Measurements from ENCODE around the gene ACSM6. TPM values are rescaled to one million over a fixed set of nuclear protein-coding genes. Genes with fewer than 3 reads are reported as not detected.
"Not testable (repeated sequence)": the region's sequence is repeated elsewhere in the genome, so short reads cannot be mapped to it uniquely, and the experiment has no call there.

Gene ACSM6, protein sequence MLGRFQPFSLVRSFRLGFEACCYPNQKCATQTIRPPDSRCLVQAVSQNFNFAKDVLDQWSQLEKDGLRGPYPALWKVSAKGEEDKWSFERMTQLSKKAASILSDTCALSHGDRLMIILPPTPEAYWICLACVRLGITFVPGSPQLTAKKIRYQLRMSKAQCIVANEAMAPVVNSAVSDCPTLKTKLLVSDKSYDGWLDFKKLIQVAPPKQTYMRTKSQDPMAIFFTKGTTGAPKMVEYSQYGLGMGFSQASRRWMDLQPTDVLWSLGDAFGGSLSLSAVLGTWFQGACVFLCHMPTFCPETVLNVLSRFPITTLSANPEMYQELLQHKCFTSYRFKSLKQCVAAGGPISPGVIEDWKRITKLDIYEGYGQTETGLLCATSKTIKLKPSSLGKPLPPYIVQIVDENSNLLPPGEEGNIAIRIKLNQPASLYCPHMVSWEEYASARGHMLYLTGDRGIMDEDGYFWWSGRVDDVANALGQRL
- total RNA-seq (2014; rRNA removed; shearing (Covaris generic)): not detected in 2 replicates

DNA sequence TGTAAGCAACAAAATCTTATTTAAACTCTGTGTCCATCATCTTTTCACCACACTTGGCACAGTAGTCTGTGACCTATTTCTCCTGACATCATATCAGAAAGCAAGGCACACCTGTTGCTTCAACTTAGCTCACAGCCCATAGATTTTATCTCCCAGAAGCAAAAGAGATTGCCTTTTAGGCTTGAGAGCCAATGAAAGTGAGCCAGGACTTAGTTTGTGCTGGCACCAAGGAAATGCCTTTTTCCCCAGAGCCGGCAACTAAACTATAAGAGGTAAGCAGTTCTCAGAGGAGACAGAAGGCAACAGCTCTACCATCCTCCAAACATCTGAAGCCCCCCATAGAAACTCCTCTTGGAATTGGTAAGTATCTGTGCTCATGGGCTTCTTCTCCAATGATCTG, at the start of gene ACSM6:
ACSM6 (plus strand) TSS at position 295 of the 400 bp plus-strand sequence. CDS start 248 bp downstream, outside the sequence.
- no peak for DNase-seq (ENCODE audit: low spot score)

DNA sequence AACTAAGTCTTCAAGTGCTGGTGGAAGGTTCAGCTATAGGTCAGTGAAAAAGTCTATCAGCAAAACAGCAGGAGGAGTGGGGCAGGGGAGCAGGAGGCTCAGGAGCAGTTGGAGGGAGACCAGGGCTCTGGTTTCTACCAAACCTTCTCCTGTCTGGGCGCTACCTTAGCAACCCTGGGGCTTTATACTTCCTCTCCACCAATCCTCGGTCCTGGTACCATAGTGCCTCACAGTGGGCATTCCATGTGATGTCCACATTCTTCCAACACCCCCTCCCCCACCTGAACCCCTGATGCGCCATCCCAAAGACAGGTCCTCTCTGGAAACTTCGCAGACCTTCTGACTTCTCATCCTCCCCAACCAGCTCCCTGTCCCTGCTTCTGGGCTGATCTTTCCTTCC, 25.3 kb upstream of the ACSM6 start:
- no peak for DNase-seq (ENCODE audit: low spot score)

DNA sequence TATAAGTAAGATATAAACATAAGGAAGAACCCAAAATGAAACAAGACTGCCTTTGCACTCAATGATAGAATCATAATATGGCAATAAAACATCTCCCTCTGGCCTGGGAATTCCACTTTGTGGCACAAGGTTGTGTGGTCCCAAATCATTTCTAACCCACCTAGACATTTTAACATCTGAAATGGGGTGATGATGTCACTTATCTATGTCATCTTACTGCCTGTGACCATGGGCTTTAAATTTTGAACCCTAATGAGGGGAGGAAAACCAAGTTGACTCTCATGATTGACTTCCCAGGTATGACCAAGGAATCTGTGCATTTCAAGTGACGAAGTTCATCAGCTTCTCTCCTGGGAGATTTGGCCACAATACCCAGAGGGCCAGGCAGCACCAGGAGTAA, 24.5 kb upstream of the ACSM6 start:
- DNase-seq (ENCODE audit: low spot score): no peak

DNA sequence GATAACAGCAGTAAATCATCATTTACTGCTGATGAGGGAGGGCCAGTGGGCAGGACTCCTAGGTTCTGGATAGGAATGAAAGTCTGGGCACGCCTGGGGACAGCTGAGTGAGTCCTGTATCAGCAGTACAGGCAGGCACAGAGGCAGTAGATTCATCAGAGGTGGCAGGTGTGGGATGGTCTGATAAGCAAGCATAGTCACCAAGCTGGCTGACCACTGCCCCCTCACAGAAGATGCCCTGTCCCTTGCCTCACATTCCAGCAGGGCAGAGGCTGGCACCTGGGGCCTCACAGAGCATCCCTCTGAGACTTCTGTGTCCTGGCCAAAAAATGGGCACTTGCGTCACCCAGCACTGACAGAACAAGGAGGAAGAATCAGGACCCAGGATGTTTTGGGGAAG, 23.2 kb upstream of the ACSM6 start:
- no peak for DNase-seq (ENCODE audit: low spot score)

DNA sequence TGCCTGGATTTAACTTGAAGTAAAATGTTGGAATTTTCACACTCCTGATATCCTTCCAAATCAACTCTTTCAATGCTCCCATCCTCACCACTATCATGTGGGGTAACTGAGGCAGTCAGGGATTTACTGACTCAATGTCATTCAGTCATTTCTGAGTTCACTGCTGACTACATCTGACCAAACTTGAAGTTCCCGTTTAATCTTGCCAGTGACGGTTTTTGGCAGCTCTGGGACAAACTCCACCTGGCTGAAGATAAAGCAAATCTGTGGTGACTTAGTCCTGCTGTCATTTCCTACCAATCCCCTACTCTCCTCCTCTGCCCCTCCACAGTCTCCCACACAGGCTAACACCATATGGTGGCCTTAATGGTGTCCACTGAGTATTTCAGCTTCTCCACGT, 22.7 kb upstream of the ACSM6 start:
- DNase-seq (ENCODE audit: low spot score): no peak

DNA sequence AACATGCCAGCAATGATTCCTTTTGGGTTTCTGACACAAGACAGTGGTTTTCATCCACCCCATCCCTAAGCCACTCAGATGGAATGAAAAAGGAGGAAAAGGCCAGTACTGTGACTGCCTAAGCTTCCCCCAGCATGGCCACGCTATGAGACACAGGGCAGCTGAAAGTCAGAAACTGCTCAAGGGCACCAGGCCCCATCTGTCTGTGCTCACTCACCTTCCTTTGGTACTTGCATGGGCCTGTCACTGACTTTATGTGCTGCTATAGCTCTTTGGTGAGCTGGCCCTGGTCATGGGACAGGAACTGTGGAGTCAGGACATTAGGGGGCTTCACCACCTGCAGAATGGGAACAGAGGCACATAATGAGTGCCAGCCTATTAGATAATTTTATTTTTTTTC, 21.2 kb upstream of the ACSM6 start:
- no peak for DNase-seq (ENCODE audit: low spot score)

DNA sequence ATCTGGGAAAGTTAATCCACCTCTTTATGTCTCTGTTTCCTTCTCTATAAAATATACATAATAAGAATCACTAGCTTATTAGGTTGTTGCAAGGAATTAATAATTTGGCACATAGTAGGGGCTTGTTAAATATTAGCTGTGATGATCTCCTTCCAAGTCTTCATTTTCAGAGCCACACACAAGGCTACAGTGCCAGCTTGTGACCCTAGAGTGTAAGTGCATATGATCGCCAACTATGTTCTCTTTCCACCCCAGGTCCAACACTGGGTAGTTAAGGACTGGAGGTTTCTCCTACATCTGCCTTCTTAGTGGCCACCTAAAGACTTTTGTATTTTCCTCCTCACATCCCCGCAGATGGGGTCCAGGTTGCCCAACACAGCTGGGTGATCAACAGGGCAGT, 17.9 kb upstream of the ACSM6 start:
- no peak for DNase-seq (ENCODE audit: low spot score)

DNA sequence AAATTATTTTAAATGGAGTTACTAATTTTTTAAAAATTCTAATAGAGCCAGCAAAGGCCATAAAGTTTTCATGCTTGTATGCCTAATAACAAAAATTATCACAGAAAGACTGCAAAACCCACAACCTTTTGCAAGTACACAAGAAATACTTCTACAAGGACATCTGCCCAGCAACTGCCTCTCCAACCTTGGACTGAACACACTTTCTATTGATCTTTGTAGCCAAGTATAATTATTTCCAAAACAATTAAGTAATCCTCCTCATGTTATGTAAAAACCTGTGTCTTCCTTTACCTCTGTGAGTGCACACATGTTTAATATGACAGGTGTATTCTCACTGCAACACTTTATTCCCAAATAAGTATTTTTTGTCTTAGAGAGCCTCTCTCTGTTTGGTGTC, 16.6 kb upstream of the ACSM6 start:
- no peak for DNase-seq (ENCODE audit: low spot score)

DNA sequence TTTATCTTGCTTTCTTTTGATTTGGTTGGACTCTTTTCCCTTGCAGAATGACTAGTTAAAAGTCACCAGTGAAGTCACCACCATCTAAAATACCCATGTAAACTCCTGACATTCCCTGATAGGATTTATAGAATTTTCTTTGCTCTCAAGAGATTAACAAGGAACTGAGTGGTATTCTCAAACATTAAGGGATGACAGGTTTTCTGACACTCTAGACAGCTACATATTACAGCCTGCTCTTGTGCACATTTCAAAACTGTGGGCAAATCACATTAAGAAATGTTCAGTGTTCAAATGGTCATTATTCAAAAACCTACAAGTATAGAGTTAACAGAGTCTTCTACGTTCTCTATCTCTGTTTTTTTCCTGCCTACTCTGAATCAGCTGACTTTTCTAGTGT, 15.8 kb upstream of the ACSM6 start:
- no peak for DNase-seq (ENCODE audit: low spot score)

DNA sequence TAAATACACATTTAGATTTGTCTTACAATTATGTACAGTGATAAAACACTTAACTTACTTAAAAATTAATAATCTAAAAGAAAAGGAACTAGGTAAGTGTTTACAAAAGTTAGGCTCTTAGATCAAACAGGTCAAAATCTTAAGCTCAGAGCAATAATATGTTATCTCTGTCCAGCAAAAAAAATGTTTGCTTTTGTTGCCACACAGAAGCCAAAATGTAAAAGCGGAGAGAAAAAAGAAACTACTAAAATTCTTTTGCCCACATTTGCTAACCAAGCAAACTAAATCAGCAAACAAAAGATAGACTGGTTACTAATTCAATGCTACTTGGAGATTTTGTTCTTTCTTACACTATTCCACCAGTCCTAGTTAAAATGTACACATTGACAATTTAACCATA, 15.2 kb upstream of the ACSM6 start:
- DNase-seq (ENCODE audit: low spot score): no peak

DNA sequence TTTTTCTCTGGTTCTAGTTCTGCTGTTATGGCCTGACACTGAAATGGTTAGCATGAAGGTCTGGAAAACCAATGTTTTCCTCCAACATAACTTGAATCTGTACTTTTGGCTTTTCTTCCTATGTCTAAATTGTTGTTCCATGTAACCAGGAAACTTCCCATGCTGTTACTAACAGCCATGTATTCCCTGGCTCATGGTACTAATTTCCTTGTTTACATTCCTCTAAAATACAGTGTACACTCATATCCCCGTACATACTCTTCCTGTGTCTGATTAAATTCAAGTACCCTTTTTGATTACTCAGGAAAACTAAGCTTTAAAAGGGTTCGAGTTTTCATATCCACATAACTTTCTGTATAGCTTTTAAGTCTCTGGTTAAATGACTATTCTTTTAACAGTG, 12.3 kb upstream of the ACSM6 start:
- DNase-seq (ENCODE audit: low spot score): no peak

DNA sequence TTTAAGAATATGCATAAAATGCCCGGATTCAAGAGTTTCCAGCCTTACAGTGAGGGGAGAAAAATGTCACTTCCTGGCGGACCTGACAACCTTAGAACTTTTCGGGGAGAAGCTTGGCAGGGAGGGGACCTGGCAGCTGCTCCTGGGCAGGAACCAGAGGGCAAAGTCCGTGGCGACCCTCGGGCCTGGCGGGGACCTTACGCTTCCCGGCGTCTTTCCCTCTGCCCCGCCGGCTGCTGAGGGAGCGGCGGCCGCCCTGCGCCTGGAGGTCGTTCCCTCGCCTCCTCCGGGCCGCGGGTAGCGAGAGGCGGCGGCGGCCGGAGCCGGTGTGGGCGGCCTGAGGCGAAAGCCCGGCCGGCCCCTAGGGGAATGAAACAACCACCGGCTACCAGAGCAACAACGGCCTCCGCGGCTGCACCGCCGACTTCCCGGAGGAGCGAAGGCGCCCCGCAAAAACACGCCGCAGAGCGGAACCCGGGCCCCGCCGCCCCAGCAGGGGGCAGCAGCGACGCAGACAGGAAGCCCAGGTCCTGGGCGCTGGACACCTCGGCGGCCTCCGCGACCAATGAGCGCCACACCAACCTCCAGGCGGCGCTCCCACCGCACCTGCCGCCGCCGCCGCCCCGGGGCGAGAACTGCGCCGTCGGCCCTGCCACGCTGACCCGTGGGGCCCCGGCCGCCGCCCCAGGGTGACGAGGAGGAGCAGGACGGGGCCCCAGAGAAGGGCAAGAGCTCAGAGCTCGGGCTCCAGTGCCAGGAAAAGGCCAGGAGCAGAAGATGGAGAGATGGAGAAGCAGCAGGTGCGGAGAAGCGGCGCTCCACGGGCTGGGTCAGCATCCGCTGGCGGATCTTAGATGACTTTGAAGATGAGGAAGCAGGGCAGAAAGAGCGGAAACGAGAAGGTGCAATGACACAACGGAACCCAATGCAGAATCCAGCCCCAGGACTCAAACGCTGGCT, 10.5 kb upstream of the ACSM6 start:
- peak; percentile 72 for DNase-seq (ENCODE audit: low spot score)

DNA sequence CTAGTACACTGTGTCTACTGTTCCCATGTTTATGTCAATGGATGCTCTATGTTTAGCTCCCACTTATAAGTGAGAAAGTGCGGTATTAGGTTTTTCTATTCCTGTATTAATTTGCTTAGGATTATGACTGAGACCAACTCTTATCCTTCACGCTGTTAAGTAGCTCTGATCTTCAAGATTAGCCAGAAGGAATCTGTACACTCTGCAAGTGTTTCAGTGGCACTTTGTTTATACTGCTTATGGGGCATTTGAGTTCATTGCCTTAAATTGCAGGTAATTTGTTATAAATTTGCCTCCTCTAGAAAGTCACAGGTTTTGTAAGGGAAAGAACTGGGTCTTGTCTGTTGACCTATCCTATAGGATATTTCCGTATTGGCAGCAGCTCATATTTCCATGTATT, 6.4 kb upstream of the ACSM6 start:
- DNase-seq (ENCODE audit: low spot score): no peak

DNA sequence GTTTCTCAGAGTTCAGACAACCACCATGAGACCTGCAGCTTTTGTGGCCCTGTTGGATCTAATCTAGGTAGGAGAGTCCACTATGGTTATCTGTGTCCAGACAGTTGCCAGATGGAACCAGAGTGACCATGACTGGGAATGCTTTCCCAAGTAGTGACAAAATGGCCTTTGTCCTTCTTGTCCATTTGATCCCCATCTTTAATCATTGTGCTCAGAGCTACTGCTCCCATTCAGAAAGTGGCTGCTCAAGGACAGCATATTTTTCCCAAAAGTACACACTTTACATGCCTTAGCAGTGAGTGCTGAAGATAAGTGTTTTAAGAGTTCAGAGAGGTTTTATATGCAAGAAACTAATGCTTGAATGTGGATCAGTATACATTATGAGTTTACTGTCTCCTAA, 5.4 kb upstream of the ACSM6 start:
- no peak for DNase-seq (ENCODE audit: low spot score)

DNA sequence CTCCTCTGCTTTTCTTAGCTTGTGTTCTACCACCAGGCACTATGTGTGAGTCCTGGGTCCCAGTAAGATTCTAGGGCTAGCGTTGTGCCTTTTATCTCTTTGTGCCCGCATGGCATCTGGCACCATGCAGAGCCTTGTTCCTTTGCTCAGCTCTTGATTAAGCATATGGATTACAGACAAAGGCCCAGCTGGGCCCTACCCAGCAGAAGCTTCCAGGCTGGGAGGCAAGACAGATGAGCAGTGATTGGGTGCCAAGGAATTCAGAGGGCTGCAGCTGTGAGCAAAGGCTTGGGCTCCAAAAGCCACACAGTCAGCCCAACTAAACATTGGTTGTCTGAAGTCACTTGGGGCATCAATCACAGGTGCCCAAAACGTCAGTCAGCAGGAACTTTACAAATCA, 2.0 kb downstream of the ACSM6 start:
- DNase-seq (ENCODE audit: low spot score): no peak

DNA sequence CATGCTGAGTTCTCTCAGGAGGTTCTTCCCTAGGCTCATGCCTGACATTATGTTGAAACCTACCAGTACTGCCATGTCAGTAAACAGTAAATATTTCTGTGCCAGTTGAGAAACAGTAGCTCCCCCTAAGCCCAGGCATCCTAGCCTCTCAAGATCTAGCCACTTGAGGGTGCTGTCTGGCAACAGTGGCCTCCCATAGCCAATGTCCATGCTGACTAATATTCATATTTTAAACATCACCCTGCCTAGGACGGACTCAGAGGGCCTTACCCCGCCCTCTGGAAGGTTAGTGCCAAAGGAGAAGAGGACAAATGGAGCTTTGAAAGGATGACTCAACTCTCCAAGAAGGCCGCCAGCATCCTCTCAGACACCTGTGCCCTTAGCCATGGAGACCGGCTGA, 7.7 kb downstream of the ACSM6 start:
- DNase-seq (ENCODE audit: low spot score): peak; percentile 36

DNA sequence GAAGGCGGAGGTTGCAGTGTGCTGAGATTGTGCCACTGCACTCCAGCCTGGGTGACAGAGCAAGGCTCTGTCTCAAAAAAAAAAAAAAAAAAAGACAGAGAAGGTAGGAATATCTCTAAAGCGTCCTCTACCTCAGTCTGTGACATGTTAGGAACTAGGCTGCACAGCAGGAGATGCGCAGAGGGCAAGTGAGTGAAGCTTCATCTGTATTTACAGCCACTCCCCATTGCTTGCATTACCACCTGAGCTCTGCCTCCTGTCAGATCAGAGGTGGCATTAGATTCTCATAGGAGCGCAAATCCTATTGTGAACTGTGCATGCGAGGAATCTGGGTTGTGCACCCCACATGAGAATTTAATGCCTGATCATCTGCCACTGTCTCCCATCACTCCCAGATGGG, 8.8 kb downstream of the ACSM6 start:
- not testable (repeated sequence) for DNase-seq (ENCODE audit: low spot score)

DNA sequence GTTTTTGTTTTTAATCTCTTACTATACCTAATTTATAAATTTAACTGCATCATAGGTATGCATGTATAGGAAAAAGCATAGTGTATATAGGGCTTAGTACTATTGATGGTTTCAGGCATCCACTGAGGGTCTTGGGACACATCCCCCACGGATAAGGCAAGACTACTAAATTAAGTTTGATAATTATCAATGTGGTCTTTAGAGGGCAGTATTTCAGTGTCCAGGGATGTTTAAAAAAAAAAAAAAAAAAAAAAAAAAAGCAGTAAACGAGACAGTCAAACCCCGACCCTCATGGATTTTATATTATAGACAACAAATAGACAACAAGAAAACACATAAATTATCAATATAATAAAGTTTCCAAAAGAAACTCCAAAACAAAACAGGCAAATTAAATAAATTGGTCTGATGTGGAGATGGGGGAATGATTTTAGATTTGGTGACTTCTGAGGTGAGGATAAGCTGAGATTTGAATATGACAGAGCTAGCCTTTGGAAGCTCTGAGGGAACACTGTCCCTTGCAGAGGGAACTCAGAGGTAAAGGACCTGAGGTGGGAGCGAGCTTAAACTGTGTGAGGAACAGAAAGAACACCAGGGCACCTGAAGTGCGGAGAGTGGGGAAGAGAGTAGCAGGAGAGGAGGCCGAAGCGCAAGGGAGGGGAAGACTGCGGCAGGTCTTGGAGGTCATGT, 14.8 kb downstream of the ACSM6 start:
- no peak for DNase-seq (ENCODE audit: low spot score)

DNA sequence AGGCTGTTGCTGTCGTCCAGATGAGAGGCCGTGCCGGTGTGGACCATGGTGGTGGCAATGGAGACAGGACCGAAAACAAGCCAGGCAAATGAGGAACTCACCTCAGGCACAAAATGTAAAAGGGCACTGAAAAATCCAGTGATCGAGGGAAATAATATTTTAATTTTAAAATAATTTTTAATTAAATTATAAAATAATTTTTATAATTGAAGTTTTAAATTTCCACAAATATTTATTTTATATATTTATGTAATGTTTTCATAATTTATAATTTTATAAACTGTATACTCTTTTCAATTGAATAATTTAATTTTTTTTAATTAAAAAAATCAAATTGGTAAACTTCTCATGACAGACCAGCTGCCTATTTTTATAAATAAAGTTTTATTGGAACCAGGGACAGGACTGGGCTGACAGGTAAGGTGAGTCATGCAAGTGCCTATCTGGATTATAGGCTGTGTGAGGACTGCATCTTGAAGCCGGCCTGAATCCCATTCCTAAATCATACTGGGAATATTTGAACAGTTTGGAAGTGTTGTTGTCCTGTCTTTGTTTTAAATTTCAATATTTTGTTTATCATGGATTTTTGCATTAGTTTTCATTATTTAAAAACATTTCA, 15.6 kb downstream of the ACSM6 start:
- DNase-seq (ENCODE audit: low spot score): no peak

DNA sequence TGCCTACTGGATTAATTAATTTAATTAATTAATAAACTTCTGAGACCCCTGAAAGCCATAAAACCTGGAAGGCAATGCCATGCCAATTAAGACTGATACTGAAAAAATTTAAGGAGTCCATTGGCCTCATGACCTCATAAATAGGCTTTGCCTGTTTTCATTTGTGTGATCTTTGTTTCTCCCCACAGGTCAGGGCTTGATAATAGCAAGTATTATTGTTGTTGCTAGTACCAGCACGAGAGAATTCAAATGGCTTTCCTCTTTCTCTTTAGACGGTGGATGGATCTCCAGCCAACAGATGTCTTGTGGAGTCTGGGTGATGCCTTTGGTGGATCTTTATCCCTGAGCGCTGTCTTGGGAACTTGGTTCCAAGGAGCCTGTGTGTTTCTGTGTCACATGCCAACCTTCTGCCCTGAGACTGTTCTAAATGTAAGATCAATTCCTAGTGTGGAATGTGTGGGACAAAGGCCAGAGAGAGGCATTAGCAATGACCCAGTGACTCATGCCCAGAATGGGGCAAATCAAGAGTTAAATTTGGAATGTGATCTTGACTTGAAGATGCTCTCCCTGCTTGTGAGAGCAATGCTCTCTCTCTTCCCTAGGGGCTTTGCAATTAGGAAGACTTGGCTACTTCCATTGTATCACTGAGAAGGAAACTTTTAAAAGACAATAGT, 17.7 kb downstream of the ACSM6 start:
- no peak for DNase-seq (ENCODE audit: low spot score)

DNA sequence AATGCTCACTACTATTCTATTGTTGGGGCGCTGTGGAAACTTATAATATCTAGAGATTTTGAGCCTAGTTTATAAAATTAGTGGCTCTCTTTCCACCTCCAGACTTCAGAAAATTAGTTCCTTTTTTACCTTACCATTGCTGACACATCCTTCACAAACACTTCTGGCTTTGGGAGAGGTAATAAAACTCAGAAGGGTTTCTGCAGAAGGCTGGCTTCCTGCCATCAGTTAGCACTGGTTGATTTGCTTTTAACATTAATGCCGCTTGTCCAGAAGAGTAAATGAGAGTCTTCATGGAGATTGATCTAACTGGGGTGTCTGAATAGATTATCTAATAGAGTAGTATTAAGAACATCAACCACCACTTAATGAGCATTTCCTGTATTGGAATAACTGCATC, 20.3 kb downstream of the ACSM6 start:
- no peak for DNase-seq (ENCODE audit: low spot score)

Data from H4 (cell line).